Hepatic stellate cell (primary cell): ENCODE measurements around the gene TADA2A.

Experiments used
- DNase-seq: peaks from one replicate; pipeline ENCODE4 v3.0.0; 2011; ENCODE audit warnings: low spot score

TADA2A gene

DNA sequence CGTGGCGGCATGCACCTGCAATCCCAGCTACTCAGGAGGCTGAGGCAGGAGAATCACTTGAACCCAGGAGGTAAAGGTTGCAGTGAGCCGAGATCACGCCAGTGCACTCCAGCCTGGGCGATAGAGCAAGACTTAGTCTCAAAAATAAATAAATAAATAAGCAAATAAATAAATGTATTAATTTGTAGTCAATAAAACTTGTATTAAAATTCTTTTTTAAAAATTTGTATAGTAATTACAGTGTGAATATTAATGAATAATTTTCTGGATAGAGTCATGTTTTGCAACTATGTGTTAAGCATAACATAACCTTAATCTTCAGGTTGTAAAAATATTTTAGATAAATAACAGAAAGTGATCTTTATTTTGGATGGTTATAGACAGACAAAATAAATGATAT lies 55.8 kb downstream of the TADA2A start:
- DNase-seq = no peak

GRCh38 chr17:37463039-37463438 lies 56.4 kb downstream of the TADA2A start:
- DNase-seq = no peak

GRCh38 chr17:37465069-37465616 lies 58.5 kb downstream of the TADA2A start:
- peak; percentile 69 for DNase-seq

- DNase-seq = no peak
Observed at GRCh38 chr17:37466471-37466870, 59.8 kb downstream of the TADA2A start.

GRCh38 chr17:37470181-37470580 lies 63.5 kb downstream of the TADA2A start:
- DNase-seq = no peak

- DNase-seq = no peak
Observed at GRCh38 chr17:37475731-37476420, 69.2 kb downstream of the TADA2A start.

- no peak for DNase-seq
Observed at GRCh38 chr17:37476431-37477120, 69.9 kb downstream of the TADA2A start.

DNA sequence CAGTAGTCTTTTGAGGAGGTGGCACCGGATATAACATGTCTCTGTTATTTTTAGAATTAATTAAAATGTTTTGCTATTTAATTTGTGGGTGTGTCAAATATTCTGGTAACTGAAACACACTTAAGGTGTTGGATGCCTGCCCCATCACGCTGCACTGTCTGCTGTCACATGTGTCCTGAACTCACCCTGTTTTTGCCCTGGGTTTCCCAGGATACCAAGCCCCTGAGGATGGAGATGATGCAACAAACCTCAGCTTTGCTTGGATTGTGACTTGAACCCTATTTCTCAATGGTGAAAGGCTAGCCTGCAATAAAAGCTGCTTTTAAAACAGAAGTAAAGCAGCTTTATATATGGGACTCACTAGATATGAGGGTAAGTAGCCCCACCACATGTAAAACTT lies 71.5 kb downstream of the TADA2A start:
- DNase-seq = no peak

DNA sequence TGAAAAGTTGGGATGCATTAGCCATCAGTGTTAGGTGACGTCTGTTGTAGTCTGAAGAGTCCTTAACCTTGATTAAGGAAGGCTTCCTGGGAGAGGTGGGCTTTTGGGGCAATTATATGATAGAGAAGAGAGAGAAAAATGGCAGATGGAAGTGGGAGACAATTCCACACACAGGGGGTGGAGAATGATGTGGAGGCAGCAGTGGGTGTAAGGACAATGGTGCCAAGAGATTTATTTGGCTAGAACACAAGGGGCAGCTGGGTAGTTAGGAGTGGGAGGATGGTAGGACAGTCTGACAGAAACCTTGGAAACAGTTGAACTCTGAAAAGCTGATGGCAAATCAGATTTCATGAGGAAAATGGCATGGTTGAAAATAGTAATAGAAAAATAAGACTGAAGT lies 72.3 kb downstream of the TADA2A start:
- DNase-seq = no peak

DNA sequence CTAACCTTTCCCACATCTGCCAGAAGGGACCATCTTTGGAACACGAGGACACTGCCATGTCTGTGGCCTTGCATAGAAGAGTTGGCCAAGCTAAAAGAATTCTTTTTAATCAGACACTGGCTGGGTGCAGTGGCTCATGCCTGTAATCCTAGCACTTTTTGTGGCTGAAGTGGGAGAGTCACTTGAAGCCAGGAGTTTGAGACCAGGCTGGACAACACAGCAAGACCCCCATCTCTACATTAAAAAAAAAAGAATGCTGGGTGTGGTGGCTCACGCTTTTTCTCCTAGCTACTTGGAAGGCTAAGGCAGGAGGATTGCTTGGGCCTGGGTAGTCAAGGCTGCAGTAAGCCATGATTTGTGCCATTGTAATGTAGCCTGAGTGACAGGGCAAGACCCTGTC lies 73.7 kb downstream of the TADA2A start:
- no peak for DNase-seq

GRCh38 chr17:37481001-37481665 lies 74.4 kb downstream of the TADA2A start:
- no peak for DNase-seq

DNA sequence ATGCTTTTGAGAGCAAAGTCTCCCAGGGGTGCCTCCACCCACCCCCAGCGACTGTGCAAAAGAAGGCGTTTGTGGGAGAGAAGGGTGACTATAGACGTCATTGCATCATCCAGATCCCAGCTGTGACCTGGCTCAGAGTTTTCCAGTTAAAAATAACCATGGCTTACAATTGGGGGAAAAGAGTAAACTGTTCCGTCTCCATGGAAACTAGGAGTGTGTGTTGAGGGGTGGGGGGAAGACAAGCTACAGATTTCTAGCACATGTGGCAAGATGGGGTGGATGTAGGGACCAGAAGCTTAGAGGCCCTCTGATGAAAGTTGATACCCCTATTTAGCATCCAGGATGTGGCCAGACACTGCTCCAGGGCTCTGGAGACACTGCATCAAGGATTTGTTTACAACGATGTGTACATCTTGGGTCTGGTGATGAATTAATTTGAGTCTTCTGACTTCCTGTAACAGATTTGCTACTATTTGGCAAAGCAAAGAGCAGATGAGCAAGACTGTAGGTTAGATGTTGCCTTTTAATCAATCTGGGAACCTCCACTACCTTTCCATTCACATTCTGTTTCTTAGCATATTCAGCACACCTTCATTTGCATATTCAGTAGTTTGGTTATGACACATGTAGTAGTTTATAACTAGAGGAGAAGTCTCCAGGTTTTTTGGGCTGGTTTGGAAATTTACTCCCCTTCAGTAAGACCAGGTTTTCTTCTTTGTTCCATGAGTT lies 76.8 kb downstream of the TADA2A start:
- peak; percentile 85 for DNase-seq

GRCh38 chr17:37485938-37486570 lies 79.4 kb downstream of the TADA2A start:
- DNase-seq = no peak

- DNase-seq = peak; percentile 92
Observed at GRCh38 chr17:37488009-37488604, 81.4 kb downstream of the TADA2A start.

DNA sequence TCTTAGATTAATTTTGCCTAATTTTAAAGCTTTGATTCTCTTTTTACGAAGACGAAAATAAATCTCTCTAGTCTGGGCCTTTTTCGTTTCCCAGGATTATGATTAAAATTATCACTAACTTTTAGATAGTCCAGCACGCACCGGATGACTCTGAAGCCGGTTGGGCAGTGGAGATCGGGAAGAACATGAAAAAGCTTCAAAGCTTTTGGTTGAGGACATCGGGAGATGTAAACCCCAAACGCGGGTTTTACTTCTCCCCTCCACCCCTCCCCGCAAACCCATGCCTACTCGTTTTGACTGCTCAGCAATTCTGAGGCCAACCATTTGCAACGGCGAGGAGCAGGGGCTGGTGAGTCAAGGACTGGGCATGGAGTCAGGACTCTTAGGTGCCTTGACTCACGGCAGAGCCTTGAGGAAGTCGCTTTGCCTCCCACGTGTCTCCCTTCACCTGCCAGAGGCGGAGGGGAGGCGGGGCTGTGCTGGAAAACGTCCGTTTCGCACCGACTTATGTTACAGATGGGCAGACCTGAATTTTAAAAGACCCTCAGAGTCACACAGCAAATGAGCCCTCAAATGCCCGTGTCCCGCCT lies 82.0 kb downstream of the TADA2A start:
- DNase-seq = peak; percentile 80

- peak; percentile 90 for DNase-seq
Observed at GRCh38 chr17:37489197-37490001, 82.7 kb downstream of the TADA2A start, which contains the start of gene DUSP14. Gene DUSP14, plus strand, starts transcription at chr17:37489891. Its CDS starts 22,382 bp downstream, at chr17:37512273.

DNA sequence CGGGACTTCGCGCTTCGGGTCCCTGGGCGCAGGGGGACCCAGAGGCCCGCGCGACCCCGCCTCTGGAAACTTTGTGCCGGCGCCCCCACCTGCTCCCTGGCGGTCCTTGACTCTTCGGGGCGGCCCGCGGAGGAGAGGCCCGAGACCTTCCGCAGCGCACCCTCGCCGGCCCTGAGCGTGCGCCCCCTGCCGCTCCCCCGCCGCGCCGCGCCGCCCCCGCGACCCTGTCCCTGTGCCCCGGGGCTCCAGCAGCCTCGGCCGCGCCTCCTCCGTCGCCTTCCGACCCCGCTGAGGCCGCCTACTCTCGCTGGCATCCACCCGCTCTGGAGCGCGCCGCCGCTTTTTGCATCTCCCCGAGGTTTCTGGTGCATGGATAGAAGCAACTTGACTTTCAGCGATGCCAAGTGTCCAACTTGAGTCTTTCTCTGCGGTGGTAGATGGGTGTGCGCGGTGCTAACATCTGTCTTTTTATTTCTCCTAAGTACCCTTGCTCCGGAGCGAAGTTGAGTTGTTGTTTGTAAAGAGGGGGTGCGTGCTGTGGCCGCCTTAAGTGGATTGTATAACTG lies 83.4 kb downstream of the TADA2A start:
- DNase-seq = peak; percentile 31

DNA sequence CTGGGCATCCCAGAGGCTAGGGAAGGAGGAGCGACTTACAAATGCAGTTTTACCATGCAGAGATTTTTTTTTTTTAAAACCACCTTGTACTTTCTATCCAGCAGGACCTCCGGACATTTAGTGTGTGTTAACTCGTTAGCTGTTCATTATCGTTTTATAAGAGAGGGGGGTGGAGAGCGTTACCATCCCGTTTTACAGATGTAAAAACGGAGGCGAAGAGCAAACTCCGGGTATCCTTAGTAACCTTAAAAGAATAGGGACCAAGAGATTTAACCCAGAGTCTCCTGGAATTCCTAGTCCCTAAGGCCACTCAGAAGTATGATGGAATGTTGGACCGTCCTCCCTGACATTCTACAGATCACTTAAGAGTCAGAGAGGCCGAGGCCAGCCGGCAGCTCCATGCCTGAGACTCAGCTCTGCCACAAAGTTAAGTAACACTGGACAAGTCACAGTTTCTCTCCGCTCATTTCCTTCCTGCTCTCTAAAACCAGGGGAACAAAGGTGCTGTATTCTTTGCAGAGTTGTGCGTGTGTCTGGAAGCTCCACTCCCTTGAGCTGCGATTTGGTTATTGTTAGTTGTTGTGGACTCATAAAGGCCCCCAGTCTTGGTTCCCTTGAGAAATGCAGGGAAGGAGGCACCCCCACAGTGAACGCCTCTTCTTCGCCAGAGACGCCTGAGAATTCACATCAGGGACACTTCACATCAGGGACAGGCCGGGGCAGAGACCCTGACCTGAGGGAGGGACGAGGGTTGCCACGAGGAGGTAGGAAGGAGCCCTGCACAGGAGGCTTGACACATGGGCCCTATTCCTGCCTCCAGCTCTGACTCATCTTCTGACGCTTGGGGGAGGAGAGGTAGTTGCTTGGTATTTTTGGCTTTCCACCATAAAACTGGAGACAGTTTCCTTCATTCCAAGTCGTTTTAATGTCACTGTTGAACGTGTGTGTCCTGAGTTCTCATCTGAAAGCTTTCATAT lies 84.2 kb downstream of the TADA2A start:
- DNase-seq = peak; percentile 87
